HEK293 (cell line): ENCODE data around the gene SLC7A14.

ENCODE experiments used
- ZNF174 ChIP-seq: fragments of 450-650 bp; formaldehyde crosslinking; IDR thresholded peaks from 2 replicates; pipeline ENCODE4 v1.5.0; 2017; ENCODE audit warnings: missing biosample characterization, mild to moderate bottlenecking, missing genetic modification characterization
- TF ChIP-seq, protein P1 (sequence below): fragments of 450-650 bp; formaldehyde crosslinking; IDR thresholded peaks from 2 replicates; pipeline ENCODE4 v1.5.1; 2016; ENCODE audit warnings: missing biosample characterization, missing genetic modification characterization
- TF ChIP-seq, protein P2 (sequence below): fragments of 450-650 bp; formaldehyde crosslinking; IDR thresholded peaks from 2 replicates; pipeline ENCODE4 v1.5.1; 2016; ENCODE audit warnings: missing biosample characterization, missing genetic modification characterization
- TF ChIP-seq, protein P3 (sequence below): fragments of 450-650 bp; formaldehyde crosslinking; IDR thresholded peaks from 2 replicates; pipeline ENCODE4 v1.5.1; 2016; ENCODE audit warnings: missing biosample characterization, missing genetic modification characterization, borderline replicate concordance
- TF ChIP-seq, protein P4 (sequence below): fragments of 450-650 bp; formaldehyde crosslinking; IDR thresholded peaks from 2 replicates; pipeline ENCODE4 v1.5.1; 2016; ENCODE audit warnings: missing biosample characterization, missing genetic modification characterization
- TF ChIP-seq, protein P5 (sequence below): fragments of 450-650 bp; formaldehyde crosslinking; IDR thresholded peaks from 2 replicates; pipeline ENCODE4 v1.5.1; 2016; ENCODE audit warnings: missing biosample characterization, missing genetic modification characterization

- TF ChIP-seq, protein P1, sequence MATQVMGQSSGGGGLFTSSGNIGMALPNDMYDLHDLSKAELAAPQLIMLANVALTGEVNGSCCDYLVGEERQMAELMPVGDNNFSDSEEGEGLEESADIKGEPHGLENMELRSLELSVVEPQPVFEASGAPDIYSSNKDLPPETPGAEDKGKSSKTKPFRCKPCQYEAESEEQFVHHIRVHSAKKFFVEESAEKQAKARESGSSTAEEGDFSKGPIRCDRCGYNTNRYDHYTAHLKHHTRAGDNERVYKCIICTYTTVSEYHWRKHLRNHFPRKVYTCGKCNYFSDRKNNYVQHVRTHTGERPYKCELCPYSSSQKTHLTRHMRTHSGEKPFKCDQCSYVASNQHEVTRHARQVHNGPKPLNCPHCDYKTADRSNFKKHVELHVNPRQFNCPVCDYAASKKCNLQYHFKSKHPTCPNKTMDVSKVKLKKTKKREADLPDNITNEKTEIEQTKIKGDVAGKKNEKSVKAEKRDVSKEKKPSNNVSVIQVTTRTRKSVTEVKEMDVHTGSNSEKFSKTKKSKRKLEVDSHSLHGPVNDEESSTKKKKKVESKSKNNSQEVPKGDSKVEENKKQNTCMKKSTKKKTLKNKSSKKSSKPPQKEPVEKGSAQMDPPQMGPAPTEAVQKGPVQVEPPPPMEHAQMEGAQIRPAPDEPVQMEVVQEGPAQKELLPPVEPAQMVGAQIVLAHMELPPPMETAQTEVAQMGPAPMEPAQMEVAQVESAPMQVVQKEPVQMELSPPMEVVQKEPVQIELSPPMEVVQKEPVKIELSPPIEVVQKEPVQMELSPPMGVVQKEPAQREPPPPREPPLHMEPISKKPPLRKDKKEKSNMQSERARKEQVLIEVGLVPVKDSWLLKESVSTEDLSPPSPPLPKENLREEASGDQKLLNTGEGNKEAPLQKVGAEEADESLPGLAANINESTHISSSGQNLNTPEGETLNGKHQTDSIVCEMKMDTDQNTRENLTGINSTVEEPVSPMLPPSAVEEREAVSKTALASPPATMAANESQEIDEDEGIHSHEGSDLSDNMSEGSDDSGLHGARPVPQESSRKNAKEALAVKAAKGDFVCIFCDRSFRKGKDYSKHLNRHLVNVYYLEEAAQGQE (tag by site-specific recombination): no peak
- no peak for TF ChIP-seq ZNF174 (tag by site-specific recombination)
- TF ChIP-seq, protein P2, sequence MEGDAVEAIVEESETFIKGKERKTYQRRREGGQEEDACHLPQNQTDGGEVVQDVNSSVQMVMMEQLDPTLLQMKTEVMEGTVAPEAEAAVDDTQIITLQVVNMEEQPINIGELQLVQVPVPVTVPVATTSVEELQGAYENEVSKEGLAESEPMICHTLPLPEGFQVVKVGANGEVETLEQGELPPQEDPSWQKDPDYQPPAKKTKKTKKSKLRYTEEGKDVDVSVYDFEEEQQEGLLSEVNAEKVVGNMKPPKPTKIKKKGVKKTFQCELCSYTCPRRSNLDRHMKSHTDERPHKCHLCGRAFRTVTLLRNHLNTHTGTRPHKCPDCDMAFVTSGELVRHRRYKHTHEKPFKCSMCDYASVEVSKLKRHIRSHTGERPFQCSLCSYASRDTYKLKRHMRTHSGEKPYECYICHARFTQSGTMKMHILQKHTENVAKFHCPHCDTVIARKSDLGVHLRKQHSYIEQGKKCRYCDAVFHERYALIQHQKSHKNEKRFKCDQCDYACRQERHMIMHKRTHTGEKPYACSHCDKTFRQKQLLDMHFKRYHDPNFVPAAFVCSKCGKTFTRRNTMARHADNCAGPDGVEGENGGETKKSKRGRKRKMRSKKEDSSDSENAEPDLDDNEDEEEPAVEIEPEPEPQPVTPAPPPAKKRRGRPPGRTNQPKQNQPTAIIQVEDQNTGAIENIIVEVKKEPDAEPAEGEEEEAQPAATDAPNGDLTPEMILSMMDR (tag by site-specific recombination): no peak
- TF ChIP-seq, protein P3, sequence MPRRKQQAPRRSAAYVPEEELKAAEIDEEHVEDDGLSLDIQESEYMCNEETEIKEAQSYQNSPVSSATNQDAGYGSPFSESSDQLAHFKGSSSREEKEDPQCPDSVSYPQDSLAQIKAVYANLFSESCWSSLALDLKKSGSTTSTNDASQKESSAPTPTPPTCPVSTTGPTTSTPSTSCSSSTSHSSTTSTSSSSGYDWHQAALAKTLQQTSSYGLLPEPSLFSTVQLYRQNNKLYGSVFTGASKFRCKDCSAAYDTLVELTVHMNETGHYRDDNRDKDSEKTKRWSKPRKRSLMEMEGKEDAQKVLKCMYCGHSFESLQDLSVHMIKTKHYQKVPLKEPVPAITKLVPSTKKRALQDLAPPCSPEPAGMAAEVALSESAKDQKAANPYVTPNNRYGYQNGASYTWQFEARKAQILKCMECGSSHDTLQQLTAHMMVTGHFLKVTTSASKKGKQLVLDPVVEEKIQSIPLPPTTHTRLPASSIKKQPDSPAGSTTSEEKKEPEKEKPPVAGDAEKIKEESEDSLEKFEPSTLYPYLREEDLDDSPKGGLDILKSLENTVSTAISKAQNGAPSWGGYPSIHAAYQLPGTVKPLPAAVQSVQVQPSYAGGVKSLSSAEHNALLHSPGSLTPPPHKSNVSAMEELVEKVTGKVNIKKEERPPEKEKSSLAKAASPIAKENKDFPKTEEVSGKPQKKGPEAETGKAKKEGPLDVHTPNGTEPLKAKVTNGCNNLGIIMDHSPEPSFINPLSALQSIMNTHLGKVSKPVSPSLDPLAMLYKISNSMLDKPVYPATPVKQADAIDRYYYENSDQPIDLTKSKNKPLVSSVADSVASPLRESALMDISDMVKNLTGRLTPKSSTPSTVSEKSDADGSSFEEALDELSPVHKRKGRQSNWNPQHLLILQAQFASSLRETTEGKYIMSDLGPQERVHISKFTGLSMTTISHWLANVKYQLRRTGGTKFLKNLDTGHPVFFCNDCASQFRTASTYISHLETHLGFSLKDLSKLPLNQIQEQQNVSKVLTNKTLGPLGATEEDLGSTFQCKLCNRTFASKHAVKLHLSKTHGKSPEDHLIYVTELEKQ (tag by site-specific recombination): no peak
- TF ChIP-seq, protein P4, sequence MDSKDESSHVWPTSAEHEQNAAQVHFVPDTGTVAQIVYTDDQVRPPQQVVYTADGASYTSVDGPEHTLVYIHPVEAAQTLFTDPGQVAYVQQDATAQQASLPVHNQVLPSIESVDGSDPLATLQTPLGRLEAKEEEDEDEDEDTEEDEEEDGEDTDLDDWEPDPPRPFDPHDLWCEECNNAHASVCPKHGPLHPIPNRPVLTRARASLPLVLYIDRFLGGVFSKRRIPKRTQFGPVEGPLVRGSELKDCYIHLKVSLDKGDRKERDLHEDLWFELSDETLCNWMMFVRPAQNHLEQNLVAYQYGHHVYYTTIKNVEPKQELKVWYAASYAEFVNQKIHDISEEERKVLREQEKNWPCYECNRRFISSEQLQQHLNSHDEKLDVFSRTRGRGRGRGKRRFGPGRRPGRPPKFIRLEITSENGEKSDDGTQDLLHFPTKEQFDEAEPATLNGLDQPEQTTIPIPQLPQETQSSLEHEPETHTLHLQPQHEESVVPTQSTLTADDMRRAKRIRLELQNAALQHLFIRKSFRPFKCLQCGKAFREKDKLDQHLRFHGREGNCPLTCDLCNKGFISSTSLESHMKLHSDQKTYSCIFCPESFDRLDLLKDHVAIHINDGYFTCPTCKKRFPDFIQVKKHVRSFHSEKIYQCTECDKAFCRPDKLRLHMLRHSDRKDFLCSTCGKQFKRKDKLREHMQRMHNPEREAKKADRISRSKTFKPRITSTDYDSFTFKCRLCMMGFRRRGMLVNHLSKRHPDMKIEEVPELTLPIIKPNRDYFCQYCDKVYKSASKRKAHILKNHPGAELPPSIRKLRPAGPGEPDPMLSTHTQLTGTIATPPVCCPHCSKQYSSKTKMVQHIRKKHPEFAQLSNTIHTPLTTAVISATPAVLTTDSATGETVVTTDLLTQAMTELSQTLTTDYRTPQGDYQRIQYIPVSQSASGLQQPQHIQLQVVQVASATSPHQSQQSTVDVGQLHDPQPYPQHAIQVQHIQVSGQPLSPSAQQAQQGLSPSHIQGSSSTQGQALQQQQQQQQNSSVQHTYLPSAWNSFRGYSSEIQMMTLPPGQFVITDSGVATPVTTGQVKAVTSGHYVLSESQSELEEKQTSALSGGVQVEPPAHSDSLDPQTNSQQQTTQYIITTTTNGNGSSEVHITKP (tag by site-specific recombination): no peak
- TF ChIP-seq, protein P5, sequence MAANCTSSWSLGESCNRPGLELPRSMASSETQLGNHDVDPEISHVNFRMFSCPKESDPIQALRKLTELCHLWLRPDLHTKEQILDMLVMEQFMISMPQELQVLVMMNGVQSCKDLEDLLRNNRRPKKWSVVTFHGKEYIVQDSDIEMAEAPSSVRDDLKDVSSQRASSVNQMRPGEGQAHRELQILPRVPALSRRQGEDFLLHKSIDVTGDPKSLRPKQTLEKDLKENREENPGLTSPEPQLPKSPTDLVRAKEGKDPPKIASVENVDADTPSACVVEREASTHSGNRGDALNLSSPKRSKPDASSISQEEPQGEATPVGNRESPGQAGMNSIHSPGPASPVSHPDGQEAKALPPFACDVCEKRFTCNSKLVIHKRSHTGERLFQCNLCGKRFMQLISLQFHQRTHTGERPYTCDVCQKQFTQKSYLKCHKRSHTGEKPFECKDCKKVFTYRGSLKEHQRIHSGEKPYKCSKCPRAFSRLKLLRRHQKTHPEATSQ (tag by site-specific recombination): no peak
Measured at GRCh38 chr3:170594528-170594927, 8.7 kb upstream of the SLC7A14 start.
